G401 (cell line): ENCODE measurements around the gene WTIP. TPM values are rescaled to one million over a fixed set of nuclear protein-coding genes. Genes with fewer than 3 reads are reported as not detected.
"Not testable (repeated sequence)": the region's sequence is repeated elsewhere in the genome, so short reads cannot be mapped to it uniquely, and the experiment has no call there.

Source experiments
- DNase-seq: peaks from one replicate; pipeline ENCODE4 v3.0.0-alpha.2; 2015; ENCODE audit warnings: low spot score
- in situ Hi-C: cut with HindIII; loops from 2 replicates; pipeline ENCODE4 v1.10.0; 2016; ENCODE audit warnings: low sequenced_read_pairs, mixed read lengths
- total RNA-seq: library from RNA; depleted of rRNA; stranded (reverse); fragments of >200 nt; shearing (Covaris generic); gene quantifications from 2 replicates; pipeline ENCODE4 v1.2.3, GENCODE V29; 2014

WTIP gene
- total RNA-seq, 1 experiment from 2014 or later, result 103 TPM

- no peak for DNase-seq
- in situ Hi-C loops, result no loop called here
These were observed 19.1 kb downstream of the WTIP start for GRCh38 chr19:34500656-34501120.

GRCh38 chr19:34501339-34502320, 20.1 kb downstream of the WTIP start:
- in situ Hi-C loops, result no loop called here
- DNase-seq, result peak; percentile 82

GRCh38 chr19:34502582-34503411, 21.2 kb downstream of the WTIP start:
- no peak for DNase-seq
- in situ Hi-C loops, result no loop called here

DNA sequence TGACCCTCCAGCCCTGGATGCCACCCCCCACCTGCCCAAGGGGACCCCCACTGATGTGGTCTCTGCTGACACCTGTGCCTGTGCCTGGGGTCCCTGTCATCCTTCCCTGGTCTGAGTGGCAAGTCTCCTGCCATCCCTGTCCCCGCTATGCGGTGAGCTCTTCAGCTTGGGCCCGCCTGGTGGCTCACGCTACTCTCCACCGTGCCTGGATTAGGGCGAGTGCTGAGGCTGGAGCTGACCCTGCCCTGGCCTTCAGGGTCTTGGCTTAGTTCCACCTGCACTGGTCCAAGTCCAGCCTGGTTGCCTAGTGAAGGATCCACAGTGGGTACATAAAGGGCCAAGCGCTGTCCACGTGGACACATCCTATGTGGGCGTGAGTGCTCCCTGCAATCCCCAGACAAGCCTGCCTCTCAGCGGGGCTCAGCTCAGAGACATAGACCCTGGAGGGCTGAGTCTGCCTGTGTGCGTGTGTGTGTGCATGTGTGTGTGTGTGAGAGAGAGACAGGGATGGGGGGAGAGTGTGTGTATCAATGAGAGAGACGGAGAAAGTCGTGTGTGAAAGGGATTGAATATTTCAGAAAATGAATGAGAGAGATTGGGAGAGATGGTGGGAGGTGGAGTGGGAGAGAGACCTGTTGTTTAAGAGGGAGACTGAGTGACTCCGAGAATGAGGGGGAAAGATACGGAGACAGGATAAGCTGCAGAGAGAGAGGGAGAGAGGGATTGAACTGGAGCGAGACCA, 22.1 kb downstream of the WTIP start:
- DNase-seq, result no peak
- in situ Hi-C loops, result no loop called here

DNA sequence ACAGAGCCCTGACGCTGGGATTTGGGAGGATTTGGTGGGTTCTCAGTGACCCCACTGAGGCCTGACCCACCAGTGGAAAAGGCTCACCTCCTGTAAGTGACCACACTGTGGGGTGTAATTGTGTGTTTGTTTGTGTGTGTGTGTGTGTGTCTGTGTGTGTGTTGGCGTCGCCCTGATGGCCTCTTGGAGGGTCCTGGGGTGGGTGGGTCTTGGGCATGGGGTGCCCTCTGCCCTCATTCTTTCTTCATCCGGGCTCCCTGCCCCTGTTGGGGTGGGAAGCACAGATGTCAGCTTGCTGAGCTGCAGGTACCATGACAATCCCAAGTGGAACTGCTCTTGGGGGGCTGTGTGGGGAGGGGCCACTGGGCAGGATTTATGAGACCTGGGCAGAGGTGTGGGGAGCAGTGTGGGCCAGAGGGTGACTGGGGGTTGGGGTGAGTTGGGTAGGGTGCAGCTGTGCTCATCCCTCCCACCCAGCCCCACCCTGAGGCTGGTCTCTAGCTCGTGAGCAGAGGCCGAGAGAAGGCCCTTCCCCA, 22.8 kb downstream of the WTIP start:
- in situ Hi-C loops, result no loop called here
- no peak for DNase-seq

DNA sequence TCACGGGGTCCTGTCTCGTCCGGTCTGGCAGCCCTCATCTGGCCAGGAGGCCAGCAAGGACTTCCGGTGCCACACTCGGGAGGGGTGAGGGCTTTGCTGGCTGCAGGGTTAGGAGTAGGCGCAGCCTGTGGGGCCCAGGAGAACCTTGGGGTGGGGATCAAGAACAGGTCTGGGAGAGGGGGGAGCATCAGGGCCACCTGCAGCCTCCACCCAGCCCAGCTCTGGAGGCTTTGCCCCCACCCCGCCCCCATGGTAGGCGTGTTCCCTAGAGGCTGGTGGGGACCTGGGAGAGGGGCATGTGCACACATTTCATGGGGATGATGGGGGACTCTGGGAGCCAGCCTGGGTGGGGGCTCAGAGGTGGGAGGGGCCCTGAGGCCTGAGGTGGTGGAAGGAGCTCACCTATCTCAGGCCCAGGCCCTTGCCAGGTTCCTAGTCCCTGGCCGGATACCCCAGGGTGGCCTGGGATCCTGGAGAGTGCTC, 23.3 kb downstream of the WTIP start:
- in situ Hi-C loops, result no loop called here
- no peak for DNase-seq

GRCh38 chr19:34505321-34506025, 23.9 kb downstream of the WTIP start:
- in situ Hi-C loops, result no loop called here
- DNase-seq, result no peak

GRCh38 chr19:34506026-34506370, 24.4 kb downstream of the WTIP start:
- in situ Hi-C loops, result no loop called here
- no peak for DNase-seq

GRCh38 chr19:34507414-34508067, 26.0 kb downstream of the WTIP start:
- no peak for DNase-seq
- in situ Hi-C loops, result no loop called here

GRCh38 chr19:34508540-34508939, 27.0 kb downstream of the WTIP start:
- no peak for DNase-seq
- in situ Hi-C loops, result no loop called here

DNA sequence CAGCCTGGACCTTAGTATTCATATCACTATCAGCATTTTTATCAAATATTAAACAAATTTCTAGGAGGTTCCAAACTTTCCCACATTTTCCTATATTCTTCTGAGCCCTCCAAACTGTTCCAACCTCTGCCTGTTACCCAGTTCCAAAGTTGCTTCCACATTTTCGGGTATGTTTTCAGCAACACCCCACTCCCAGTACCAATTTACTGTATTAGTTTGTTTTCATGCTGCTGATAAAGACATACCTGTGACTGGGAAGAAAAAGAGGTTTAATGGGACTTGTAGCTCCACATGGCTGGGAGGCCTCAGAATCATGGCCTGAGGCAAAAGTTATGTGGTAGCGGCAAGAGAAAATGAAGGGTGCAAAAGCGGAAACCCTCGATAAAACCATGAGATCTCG, 29.3 kb downstream of the WTIP start:
- DNase-seq, in situ Hi-C loops: not testable (repeated sequence)

DNA sequence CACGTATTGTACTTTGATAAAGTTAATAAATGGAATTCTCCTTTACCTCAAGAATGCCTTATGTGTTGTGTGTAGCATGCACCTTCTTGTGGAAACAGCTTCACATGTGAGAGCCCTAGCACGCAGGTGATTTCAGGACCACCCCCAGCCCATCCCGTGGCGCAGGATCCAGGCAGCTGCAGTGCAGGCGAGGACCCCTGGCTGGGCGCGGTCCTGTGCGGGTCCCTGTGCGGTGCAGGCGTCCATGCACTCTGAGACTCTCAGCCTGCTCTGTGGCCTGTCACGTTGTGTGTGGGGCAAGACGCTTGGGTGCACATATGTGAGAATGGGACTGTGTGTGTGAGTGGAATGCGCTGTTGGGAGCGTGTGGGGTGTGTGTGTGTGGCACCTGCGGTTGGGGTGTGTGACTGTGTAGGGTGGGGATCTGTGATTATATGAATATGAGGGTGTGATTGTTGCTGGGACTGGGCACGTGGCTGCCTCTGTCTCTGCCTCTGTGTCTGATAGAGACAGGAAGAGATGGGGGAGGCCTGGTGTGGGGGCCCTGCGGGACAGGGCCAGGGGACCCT, 30.8 kb downstream of the WTIP start:
- in situ Hi-C loops, result no loop called here
- no peak for DNase-seq

DNA sequence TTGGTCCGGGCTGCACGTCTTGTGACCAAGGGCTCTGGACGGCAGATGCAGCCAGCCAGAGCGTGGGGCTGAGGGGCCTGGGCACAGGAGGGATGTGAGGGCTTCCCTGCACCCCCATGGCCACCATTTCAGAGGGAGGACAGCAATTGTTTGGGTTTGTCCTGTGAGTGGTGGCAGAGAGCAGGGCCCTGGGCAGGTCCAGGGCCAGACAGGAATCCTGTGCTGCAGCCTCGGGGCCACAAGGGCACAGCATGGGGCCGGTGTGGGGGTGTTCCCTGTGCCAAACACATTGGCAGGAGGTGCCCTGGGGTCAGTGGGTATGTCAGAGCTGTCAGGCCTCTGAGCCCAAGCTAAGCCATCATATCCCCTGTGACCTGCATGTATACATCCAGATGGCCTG, 32.2 kb downstream of the WTIP start:
- in situ Hi-C loops, result no loop called here
- no peak for DNase-seq

- in situ Hi-C loops, result no loop called here
- DNase-seq, result no peak
These were observed 38.0 kb downstream of the WTIP start for GRCh38 chr19:34519602-34520001.

DNA sequence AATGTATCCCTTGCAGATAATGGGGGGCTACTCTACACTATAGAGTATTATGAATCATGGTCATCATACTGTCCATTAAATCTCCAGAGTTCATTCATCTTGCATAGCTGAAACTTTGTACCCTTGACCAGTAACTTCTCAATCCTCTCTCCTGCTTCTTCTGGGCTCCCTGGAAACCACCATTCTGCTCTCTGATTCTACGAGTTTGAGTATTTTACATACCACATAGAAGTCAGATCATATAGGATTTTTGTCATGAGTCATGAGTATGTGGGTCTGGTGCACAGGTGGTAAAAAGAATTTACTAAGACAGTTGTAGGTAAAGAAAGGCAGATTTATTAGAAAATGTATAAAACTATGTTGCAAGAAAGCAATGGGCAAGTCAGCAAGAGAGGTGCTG, 41.9 kb downstream of the WTIP start:
- in situ Hi-C loops, result no loop called here

GRCh38 chr19:34525001-34525400, 43.4 kb downstream of the WTIP start:
- in situ Hi-C loops, result no loop called here
- DNase-seq, result no peak

More for the DNA sequence above, 41.9 kb downstream of the WTIP start:
- DNase-seq, result no peak

GRCh38 chr19:34534206-34534605, 52.6 kb downstream of the WTIP start:
- no peak for DNase-seq
- in situ Hi-C loops, result no loop called here

GRCh38 chr19:34539396-34539795, 57.8 kb downstream of the WTIP start:
- in situ Hi-C loops, result no loop called here
- no peak for DNase-seq
